SK-N-SH treated with all-trans-retinoic acid at 6 μM for 48 hours (cell line): ENCODE measurements around the gene CBL.

Source experiments
- ATAC-seq: fragments of 200-7000 bp; cut with Tn5 transposase; 3 replicates; pipeline ENCODE4 v1.9.1; 2020; ENCODE audit warnings: mild to moderate bottlenecking, moderate library complexity
- ARNTL ChIP-seq: fragments of 450-650 bp; formaldehyde crosslinking; IDR thresholded peaks from 2 replicates; pipeline ENCODE4 v1.5.0; 2020; ENCODE audit warnings: low read depth, mild to moderate bottlenecking, moderate library complexity, borderline replicate concordance
- BACH2 ChIP-seq: fragments of 250-450 bp; sonication (Bioruptor Pico); IDR thresholded peaks from 2 replicates; pipeline ENCODE4 v1.9.0; 2021; ENCODE audit warnings: mild to moderate bottlenecking, borderline replicate concordance
- CREB5 ChIP-seq: fragments of 250-450 bp; sonication (Bioruptor Pico); IDR thresholded peaks from 2 replicates; pipeline ENCODE4 v1.5.1; 2020; ENCODE audit warnings: low read depth, mild to moderate bottlenecking, moderate library complexity
- CSDC2 ChIP-seq: fragments of 250-450 bp; sonication (Bioruptor Pico); IDR thresholded peaks from 2 replicates; pipeline ENCODE4 v1.5.0; 2020; ENCODE audit warnings: mild to moderate bottlenecking, moderate library complexity
- CSRNP3 ChIP-seq: fragments of 250-450 bp; sonication (Bioruptor Pico); IDR thresholded peaks from 2 replicates; pipeline ENCODE4 v1.5.1; 2021; ENCODE audit warnings: mild to moderate bottlenecking, moderate library complexity
- ESRRG ChIP-seq: fragments of 250-450 bp; sonication (Bioruptor Pico); IDR thresholded peaks from 2 replicates; pipeline ENCODE4 v1.6.1; 2021; ENCODE audit warnings: mild to moderate bottlenecking
- ISL1 ChIP-seq: fragments of 250-450 bp; sonication (Bioruptor Pico); IDR thresholded peaks from 2 replicates; pipeline ENCODE4 v2.1.2; 2022; ENCODE audit warnings: mild to moderate bottlenecking, moderate library complexity
- OSR1 ChIP-seq: fragments of 250-450 bp; sonication (Bioruptor Pico); IDR thresholded peaks from 2 replicates; pipeline ENCODE4 v1.8.0; 2022; ENCODE audit warnings: moderate library complexity, mild to moderate bottlenecking, inconsistent platforms
- PATZ1 ChIP-seq: fragments of 250-450 bp; sonication (Bioruptor Pico); IDR thresholded peaks from 2 replicates; pipeline ENCODE4 v1.8.0; 2020; ENCODE audit warnings: mild to moderate bottlenecking, moderate library complexity, borderline replicate concordance
- POU6F1 ChIP-seq: fragments of 250-450 bp; sonication (Bioruptor Pico); IDR thresholded peaks from 2 replicates; pipeline ENCODE4 v1.8.0; 2021; ENCODE audit warnings: low read depth, mild to moderate bottlenecking, moderate library complexity, borderline replicate concordance
- PPARA ChIP-seq: fragments of 250-450 bp; sonication (Bioruptor Pico); IDR thresholded peaks from 2 replicates; pipeline ENCODE4 v1.5.0; 2020; ENCODE audit warnings: mild to moderate bottlenecking, borderline replicate concordance
- SNAI2 ChIP-seq: fragments of 250-450 bp; sonication (Bioruptor Pico); IDR thresholded peaks from 2 replicates; pipeline ENCODE4 v1.5.0; 2020; ENCODE audit warnings: mild to moderate bottlenecking, moderate library complexity
- TOX ChIP-seq: fragments of 250-450 bp; sonication (Bioruptor Pico); IDR thresholded peaks from 2 replicates; pipeline ENCODE4 v1.8.0; 2021; ENCODE audit warnings: mild to moderate bottlenecking, moderate library complexity, borderline replicate concordance
- TSHZ2 ChIP-seq: fragments of 250-450 bp; sonication (Bioruptor Pico); IDR thresholded peaks from 2 replicates; pipeline ENCODE4 v1.5.0; 2020; ENCODE audit warnings: mild to moderate bottlenecking, moderate library complexity
- ZC3H10 ChIP-seq: fragments of 250-450 bp; sonication (Bioruptor Pico); IDR thresholded peaks from 2 replicates; pipeline ENCODE4 v1.5.1; 2021; ENCODE audit warnings: mild to moderate bottlenecking, moderate library complexity
- ZFP3 ChIP-seq: fragments of 250-450 bp; sonication (Bioruptor Pico); IDR thresholded peaks from 2 replicates; pipeline ENCODE4 v1.5.0; 2020; ENCODE audit warnings: mild to moderate bottlenecking, moderate library complexity
- ZFP30 ChIP-seq: fragments of 450-650 bp; formaldehyde crosslinking; IDR thresholded peaks from 2 replicates; pipeline ENCODE4 v1.5.0; 2022; ENCODE audit warnings: mild to moderate bottlenecking, moderate library complexity
- ZNF565 ChIP-seq: fragments of 450-650 bp; formaldehyde crosslinking; conservative IDR thresholded peaks from 2 replicates; pipeline ENCODE4 v1.5.0; 2020; ENCODE audit warnings: low read depth, mild to moderate bottlenecking, moderate library complexity
- ZNF70 ChIP-seq: fragments of 450-650 bp; formaldehyde crosslinking; IDR thresholded peaks from 2 replicates; pipeline ENCODE4 v1.5.0; 2020; ENCODE audit warnings: mild to moderate bottlenecking, moderate library complexity
- ZNF8 ChIP-seq: fragments of 450-650 bp; formaldehyde crosslinking; IDR thresholded peaks from 2 replicates; pipeline ENCODE4 v1.5.0; 2020; ENCODE audit warnings: mild to moderate bottlenecking, moderate library complexity

The CBL gene

GRCh38 chr11:119266063-119266462 lies 59.9 kb downstream of the CBL start:
- ATAC-seq = no peak
- no peak for TF ChIP-seq CSRNP3 (CRISPR knock-in tag)
- TF ChIP-seq PPARA = no peak
- no peak for TF ChIP-seq ESRRG
- no peak for TF ChIP-seq ZFP30 (CRISPR knock-in tag)
- no peak for TF ChIP-seq PATZ1 (CRISPR knock-in tag)
- TF ChIP-seq ISL1 = no peak
- no peak for TF ChIP-seq TOX (CRISPR knock-in tag)
- TF ChIP-seq OSR1 (CRISPR knock-in tag) = no peak
- no peak for TF ChIP-seq ZNF70

GRCh38 chr11:119266517-119267255 lies 60.5 kb downstream of the CBL start:
- no peak for TF ChIP-seq ZNF8 (CRISPR knock-in tag)
- TF ChIP-seq ARNTL (CRISPR knock-in tag) = no peak
- TF ChIP-seq POU6F1 (CRISPR knock-in tag) = no peak
- no peak for TF ChIP-seq BACH2 (CRISPR knock-in tag)
- no peak for TF ChIP-seq ZNF565 (CRISPR knock-in tag)
- TF ChIP-seq ISL1 = no peak
- TF ChIP-seq ZFP3 (CRISPR knock-in tag) = no peak
- no peak for TF ChIP-seq ZFP30 (CRISPR knock-in tag)
- TF ChIP-seq CSDC2 (CRISPR knock-in tag) = no peak
- ATAC-seq = no peak

GRCh38 chr11:119267645-119268044 lies 61.5 kb downstream of the CBL start:
- no peak for TF ChIP-seq TOX (CRISPR knock-in tag)
- TF ChIP-seq ZNF70 = no peak
- no peak for TF ChIP-seq CSDC2 (CRISPR knock-in tag)
- no peak for TF ChIP-seq CREB5 (CRISPR knock-in tag)
- TF ChIP-seq SNAI2 (CRISPR knock-in tag) = no peak
- no peak for TF ChIP-seq ZNF565 (CRISPR knock-in tag)
- no peak for TF ChIP-seq CSRNP3 (CRISPR knock-in tag)
- no peak for TF ChIP-seq TSHZ2 (CRISPR knock-in tag)
- no peak for TF ChIP-seq OSR1 (CRISPR knock-in tag)
- TF ChIP-seq ARNTL (CRISPR knock-in tag) = no peak
- TF ChIP-seq ZFP3 (CRISPR knock-in tag) = no peak
- TF ChIP-seq ZC3H10 (CRISPR knock-in tag) = no peak
- no peak for TF ChIP-seq POU6F1 (CRISPR knock-in tag)
- ATAC-seq = no peak
